Embryonic facial prominence (tissue), 1 donor: ENCODE data around the gene ZNF700.
"Not testable (repeated sequence)": the region's sequence is repeated elsewhere in the genome, so short reads cannot be mapped to it uniquely, and the experiment has no call there.

Experiments used
- DNase-seq: peaks from one replicate; pipeline ENCODE4 v3.0.0-alpha.2; 2016; ENCODE audit errors: extremely low spot score

Gene ZNF700

DNA sequence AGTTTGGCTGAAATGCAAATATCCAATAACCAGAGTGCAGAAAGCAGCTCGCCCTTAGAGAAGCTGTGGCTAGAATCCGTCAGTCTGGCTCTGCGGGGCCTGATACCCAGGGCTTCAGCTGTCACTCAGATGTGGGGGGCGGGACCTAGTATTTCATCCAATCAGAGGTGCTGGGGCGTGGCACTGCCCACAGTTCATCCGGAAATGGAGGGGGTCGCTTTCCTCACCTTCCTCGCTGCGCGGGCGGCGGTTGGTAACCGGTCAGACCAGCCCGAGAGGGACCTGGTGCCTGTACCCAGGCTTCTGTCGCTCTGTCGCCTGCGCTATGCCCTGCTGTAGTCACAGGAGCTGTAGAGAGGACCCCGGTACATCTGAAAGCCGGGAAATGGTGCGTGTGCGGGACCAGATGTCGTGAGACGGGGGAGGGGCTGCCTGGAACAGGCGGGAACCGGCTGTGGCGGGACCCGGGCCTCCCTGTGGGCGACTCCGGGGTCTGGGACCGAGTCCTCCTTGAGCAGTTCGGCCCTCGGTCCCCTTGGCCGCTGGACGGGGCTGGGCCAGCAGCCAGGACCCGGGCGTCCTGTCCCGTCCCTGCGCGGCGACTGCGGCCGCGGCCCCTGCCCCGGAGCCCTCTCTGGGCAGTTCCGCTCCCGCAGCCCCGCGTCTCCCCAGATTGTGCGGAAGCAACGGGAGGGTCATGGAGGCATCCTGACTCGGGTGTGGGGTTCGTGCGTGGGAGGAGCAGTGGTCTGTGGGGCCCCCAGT lies at the start of gene ZNF700:
Gene ZNF700, plus strand, starts transcription at position 222 of the 765 bp plus-strand sequence. Its CDS starts 104 bp downstream, at position 326.
- DNase-seq = peak; percentile 84

- not testable (repeated sequence) for DNase-seq
Observed at GRCh38 chr19:11879687-11880266, 45.1 kb upstream of the ZNF700 start.

GRCh38 chr19:11880598-11880997 lies 44.3 kb upstream of the ZNF700 start:
- no peak for DNase-seq

DNA sequence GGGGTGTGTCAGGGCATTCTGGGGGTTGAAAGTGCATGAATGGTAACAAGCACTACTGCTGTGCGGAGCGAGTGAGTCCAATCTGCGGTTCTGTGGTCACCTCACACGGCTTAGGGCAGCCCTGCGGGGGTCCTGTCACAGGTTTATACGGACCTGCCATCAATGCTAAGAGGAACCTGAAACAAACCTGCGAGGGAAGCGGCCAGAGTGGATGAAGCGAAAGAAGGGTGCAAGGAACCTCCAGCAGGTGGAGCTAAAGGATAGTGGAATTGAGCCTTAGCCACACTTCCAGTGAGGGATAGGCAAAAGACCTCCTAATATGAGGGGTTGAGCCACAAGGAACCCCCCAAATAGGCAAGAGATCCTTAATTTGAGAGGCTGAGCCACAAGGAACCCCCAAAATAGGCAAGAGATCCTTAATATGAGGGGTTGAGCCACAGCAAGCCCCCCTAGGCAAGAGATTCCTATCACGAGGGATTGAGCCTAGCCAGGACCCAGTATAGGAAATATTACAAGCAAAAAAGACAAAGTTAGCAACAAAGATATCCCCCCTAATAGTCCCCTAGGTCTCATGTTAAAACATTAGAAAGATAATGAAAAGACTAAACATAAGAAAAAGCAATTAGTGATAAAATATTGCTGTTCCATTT lies 43.6 kb upstream of the ZNF700 start:
- DNase-seq = no peak

DNA sequence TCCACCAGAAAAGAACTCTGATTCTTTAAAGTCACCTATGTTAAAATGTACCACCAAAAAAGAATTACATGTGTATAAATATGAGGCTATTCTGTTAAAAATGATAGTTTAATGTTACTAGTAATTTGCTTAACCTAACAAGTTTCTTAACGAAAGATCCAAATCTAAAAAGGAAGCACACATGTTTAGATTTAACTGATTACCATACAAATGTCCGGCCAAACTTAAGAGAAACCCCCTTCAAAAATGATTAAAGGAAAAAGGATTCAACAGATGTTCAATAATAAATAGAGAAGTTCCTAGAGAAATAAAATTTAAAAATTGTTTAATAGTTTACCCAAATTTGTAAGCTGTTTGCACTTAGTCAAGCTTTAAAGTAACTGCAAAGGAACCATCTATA lies 42.3 kb upstream of the ZNF700 start:
- no peak for DNase-seq

DNA sequence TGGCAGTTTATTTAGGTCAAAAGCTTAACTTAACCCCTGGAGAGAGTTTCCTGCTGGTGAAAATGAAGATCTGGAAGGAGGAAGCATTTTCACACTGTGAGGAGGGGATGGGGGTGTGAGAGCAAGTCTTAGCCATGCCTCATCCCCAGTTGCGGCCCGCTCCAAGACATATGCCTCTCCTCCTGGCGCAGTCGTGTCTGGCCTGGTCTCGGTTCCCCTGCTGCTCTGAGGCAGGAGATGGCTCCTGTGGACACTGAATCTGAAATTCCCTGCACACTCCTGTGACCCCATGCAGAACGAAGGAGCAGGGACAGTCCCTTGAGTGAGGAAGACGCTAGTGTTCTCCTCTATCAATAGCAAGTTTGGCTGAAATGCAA lies 37.7 kb upstream of the ZNF700 start:
- DNase-seq = no peak

GRCh38 chr19:11887611-11888531 lies 37.0 kb upstream of the ZNF700 start, which contains the start of gene ZNF69:
TSS of gene ZNF69 (plus strand) at chr19:11887782. CDS start at chr19:11887924, 142 bp downstream.
- DNase-seq = peak; percentile 62

GRCh38 chr19:11889901-11890300 lies 35.0 kb upstream of the ZNF700 start:
- DNase-seq = not testable (repeated sequence)

DNA sequence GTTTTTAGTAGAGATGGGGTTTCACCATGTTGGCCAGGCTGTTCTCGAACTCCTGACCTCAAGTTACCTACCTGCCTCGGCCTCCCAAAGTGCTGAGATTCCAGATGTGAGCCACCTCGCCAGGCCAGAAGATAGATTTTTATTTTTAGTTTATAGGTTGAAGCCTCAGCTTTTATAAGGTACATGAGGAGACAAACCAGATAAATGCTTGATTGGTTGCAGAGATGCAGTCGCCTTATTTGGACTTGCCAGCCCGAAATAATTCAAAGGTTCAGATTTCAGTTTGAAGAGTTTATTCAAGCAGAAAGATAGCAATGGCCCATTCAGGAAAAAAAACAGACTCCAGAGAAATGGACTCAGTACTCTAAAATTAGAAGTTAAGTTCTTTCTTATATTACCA lies 34.3 kb upstream of the ZNF700 start:
- no peak for DNase-seq

DNA sequence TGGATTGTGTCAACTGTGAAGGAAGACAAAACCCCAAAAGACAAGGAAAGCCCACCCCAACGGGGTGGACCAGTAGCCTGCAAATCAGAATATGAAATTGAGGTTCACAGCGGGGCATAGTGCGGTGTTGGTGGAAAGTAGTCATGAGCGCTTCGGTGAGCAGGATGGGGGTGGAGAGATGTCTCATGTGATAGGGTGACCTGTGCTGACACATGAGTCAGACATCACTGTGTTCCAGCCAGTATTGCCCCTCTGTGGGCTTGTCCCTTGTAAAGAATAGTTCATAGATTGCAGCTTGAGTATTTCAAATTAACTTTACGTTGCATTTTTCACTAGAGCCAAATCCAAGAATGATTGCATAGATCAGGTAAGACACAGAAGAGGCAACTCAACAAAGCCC lies 30.1 kb upstream of the ZNF700 start:
- DNase-seq = no peak

DNA sequence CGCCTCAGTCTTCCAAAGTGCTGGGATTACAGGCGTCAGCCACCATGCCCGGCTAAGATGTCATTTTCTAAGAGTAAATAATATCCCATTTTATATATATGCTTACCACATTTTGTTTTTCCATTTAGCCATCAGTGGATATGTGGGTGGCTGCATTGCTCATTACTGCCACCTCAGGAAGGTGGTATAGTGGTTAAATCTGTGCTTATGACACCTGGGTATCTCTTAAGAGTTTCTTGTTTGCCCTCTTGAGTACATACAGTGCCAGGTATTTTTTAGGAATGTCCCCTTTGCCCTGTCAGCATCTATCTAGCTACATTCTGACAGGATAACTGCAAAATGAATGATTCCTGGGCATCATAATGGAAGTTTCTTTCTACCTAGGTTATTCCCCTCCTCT lies 22.7 kb upstream of the ZNF700 start:
- no peak for DNase-seq

GRCh38 chr19:11905928-11906327 lies 19.0 kb upstream of the ZNF700 start:
- no peak for DNase-seq

- not testable (repeated sequence) for DNase-seq
Observed at GRCh38 chr19:11911937-11912336, 13.0 kb upstream of the ZNF700 start.

DNA sequence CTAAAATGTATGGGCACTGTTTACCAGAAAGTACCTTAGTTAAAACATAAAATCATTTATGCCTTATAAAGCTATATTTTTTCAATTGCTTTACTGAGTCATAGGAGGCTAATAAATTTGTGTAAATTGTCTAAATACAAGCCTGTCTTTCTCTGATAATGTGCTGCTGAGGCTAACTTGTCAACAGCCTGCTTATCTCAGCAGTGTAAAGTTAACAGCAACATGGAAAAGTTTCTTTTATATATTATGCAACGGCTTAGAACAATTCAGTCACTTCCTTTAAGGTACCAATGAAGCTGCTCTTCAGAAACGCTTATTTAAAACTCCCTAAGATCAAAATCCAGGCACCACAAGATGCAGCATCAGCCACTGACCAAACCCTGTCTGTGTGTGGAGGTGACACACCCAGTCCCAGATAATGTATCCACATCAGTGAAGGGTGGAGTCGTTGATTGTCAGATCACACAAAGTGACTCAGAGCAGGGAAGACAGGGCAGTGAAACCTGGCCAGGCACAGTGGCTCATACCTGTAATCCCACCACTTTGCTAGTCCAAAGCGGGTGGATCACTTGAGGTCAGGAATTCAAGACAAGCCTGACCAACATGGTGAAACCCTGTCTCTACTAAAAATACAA lies 10.4 kb upstream of the ZNF700 start:
- DNase-seq = not testable (repeated sequence)

DNA sequence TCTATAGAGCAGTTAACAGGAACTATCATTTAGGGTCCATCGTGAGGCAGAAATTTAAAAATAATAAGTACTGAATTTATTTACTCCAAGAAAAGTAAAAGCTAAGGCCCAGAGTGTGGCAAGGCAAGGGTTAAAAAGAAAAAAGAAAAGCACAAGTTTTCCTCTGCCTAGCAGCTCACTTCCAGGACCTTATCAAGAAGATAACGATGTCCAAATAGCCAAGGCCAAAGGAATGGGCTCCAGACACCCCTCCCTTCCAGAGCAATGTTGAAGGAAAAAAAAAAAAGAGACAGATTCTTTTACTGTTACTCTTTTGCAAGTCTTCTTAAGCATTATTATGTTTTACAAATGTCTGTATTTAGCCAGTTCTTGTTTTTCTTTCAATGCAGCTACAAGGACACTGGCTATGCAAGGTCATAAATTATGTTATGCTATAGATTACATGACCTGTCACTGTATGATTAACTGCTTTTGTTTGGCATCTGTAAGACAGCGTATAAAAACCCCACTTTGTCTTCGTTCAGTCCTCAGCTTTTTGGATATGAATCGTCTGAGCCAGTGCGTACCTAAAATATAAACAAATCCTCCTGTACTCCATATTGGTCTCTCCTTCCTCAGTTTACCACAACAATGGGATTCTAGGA lies 2.9 kb upstream of the ZNF700 start:
- DNase-seq = no peak

- DNase-seq = not testable (repeated sequence)
Observed at GRCh38 chr19:11925651-11926187, 812 bp downstream of the ZNF700 start.

GRCh38 chr19:11927227-11927626 lies 2.3 kb downstream of the ZNF700 start:
- DNase-seq = no peak

DNA sequence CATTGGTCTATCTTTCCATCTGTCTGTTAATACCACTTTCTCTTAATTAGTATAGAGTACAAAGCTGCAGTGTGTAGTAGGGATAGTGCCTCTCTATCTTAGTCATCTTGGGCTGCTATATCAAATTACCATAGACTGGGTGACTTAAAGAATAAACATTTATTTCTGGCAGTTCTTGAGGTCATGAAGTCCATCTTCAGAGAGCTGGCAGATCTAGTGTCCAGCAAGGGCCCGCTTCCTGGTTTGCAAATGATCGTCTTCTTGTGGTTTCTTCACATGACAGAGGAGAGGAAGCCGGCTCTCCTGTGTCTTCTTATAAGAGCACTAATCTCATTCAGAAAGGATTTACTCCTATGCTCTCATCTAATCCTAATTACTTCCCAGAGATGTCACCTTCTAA lies 6.1 kb downstream of the ZNF700 start:
- no peak for DNase-seq

- no peak for DNase-seq
Observed at GRCh38 chr19:11931513-11931912, 6.6 kb downstream of the ZNF700 start.

DNA sequence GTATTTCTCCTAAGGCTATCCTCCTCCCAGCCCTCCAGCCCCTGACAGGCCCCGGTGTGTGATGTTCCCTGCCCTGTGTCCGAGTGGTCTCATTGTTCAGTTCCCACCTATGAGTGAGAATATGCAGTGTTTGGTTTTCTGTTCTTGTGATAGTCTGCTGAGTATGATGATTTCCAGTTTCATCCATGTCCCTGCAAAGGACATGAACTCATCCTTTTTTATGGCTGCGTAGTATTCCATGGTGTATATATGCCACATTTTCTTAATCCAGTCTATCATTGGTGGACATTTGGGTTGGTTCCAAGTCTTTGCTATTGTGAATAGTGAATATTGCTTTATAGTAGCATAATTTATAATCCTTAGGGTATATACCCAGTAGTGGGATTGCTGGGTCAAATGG lies 10.9 kb downstream of the ZNF700 start:
- not testable (repeated sequence) for DNase-seq
